Adrenal gland (tissue), 12 donors: ENCODE results near the gene NIBAN1. TPM values are rescaled to one million over a fixed set of nuclear protein-coding genes. Genes with fewer than 3 reads are reported as not detected.

ENCODE experiments used
- DNase-seq, 7 donors: peaks; one replicate each; pipeline ENCODE4 v3.0.0-alpha.2; 2019 to 2020
- H3K27ac ChIP-seq, 5 donors: fragments of 200-600 bp; sonication (generic) in 4 of 5; 1 replicate in 3 of 5; 2 replicates in 2 of 5; pipeline versions ENCODE4 v1.5.1 to v1.8.0; 2016 to 2020; ENCODE audit warnings: mild to moderate bottlenecking in 1 of 5
- H3K27me3 ChIP-seq: fragments of 200-600 bp; 2 replicates; pipeline ENCODE4 v1.8.0; 2021
- H3K36me3 ChIP-seq, 2 donors: fragments of 200-600 bp; replicated peaks in 1 of 2; 1 replicate in 1 of 2; 2 replicates in 1 of 2; pipeline versions ENCODE4 v1.5.1 to v1.8.0; 2018 to 2022
- H3K4me1 ChIP-seq, 2 donors: fragments of 200-600 bp; replicated peaks in 1 of 2; 1 replicate in 1 of 2; 2 replicates in 1 of 2; pipeline versions ENCODE4 v1.5.1 to v1.8.0; 2018 to 2021
- H3K4me3 ChIP-seq, 4 donors: fragments of 200-600 bp; sonication (generic) in 3 of 4; one replicate each; pipeline ENCODE4 v1.5.1; 2016 to 2018
- H3K9me3 ChIP-seq, 3 donors: fragments of 200-600 bp; sonication (generic) in 1 of 3; replicated peaks in 1 of 3; 1 replicate in 2 of 3; 2 replicates in 1 of 3; pipeline versions ENCODE4 v1.5.1 to v1.8.0; 2016 to 2021
- POLR2A ChIP-seq, 2 donors: fragments of 450-650 bp; IDR thresholded peaks; one replicate each; pipeline ENCODE4 v1.6.1; 2017; ENCODE audit warnings: antibody characterized with exemption in 2 of 2, mild to moderate bottlenecking in 2 of 2, moderate library complexity in 1 of 2
- WGBS, 4 donors: extraction: QIAGEN DNeasy Blood & Tissue Kit in 2 of 4; methylation state at CpG; one replicate each; pipeline versions ENCODE4 v1.1.5 to v1.1.7; 2013 to 2017; 5-methylcytosine and 5-hydroxymethylcytosine counted together
- intact Hi-C, 2 donors: fragments of 100-400 bp; cut with DNase I; formaldehyde crosslinking; loops; one replicate each; pipeline versions ENCODE4 v1.14.1 to v1.15.0; 2022 to 2023
- polyA plus RNA-seq, 3 donors: library from polyadenylated mRNA; stranded (reverse); fragments of 200-250 nt in 2 of 3; fragments of 350-450 nt in 1 of 3; fragmentation: Illumina TruSeq in 1 of 3; extraction: RNeasy Lipid Tissue Mini Kit (QIAGEN cat#74804) in 1 of 3; gene quantifications; one replicate each; pipeline ENCODE4 v1.2.3, GENCODE V29; 2013 to 2014
- total RNA-seq, 9 donors: library from RNA; depleted of rRNA in 4 of 9; stranded (reverse); fragments of >200 nt in 4 of 9; fragments of 120-200 nt in 1 of 9; fragmentation: NEBNext Ultra II Directional in 1 of 9; extraction: Animal tissue kit (Norgen Biotek cat#: 25700) in 1 of 9; gene quantifications; one replicate each; pipeline versions ENCODE4 v1.1.0 to v1.2.4, GENCODE V29; 2013 to 2023
- TF ChIP-seq, protein P1 (sequence below), 6 experiments: fragments of 450-650 bp in 4 of 6; fragments of 200-600 bp in 2 of 6; sonication (generic) in 1 of 6; IDR thresholded peaks; 1 replicate in 5 of 6; 2 replicates in 1 of 6; pipeline versions ENCODE4 v1.5.1 to v1.8.0; 2016 to 2021; ENCODE audit warnings: antibody characterized with exemption in 6 of 6, mild to moderate bottlenecking in 2 of 6, moderate library complexity in 1 of 6
- donor health status: healthy with polysubstance abuse.
- donor health status: Bipolar disorder and iron deficiency.
- donor health status: DM: yes; HTN: yes; CAD: no.
- donor health status: DM: no; HTN: no; CAD: no.
- donor health status: DM: no; HTN: no; CAD: no.
- donor health status: DM: yes; HTN: yes; CAD: no.

Gene NIBAN1
- total and polyA plus RNA-seq, 12 donors: 2.3 to 30.6 (median 11.2) TPM

DNA sequence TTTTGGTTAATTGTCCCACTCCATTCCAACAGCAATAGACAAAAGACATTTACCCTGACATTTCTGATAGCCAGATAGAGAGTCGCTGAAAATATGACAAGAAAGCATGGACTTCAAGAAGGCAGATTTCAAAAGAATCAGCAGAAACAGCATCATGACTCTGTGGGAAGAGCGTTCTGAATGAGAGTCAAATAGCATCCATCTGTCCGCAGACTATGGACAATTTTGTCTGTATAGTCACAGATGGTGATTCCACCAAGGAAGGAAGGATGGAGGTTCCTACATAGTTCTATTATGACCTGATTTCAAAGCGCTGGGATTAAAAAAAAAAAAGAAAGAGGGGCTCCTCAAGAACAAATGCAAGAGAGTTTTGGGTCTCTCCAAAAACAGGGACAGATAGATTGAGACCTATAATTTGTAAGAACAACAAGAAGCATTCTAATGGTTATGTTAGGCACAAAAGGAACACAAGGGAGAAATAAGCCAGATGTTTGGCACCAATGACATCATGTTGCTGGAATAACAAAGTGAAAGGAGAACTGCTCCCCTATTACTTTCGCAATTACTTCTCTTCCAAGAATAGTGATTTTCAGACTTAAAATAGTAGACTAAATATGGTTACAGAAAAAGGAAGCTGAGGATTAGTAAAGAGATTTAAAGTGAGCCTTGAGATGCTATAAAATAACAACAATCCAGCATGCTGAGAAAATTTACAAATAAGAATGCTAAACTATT lies 28.5 kb downstream of the NIBAN1 start:
- TF ChIP-seq, protein P1, sequence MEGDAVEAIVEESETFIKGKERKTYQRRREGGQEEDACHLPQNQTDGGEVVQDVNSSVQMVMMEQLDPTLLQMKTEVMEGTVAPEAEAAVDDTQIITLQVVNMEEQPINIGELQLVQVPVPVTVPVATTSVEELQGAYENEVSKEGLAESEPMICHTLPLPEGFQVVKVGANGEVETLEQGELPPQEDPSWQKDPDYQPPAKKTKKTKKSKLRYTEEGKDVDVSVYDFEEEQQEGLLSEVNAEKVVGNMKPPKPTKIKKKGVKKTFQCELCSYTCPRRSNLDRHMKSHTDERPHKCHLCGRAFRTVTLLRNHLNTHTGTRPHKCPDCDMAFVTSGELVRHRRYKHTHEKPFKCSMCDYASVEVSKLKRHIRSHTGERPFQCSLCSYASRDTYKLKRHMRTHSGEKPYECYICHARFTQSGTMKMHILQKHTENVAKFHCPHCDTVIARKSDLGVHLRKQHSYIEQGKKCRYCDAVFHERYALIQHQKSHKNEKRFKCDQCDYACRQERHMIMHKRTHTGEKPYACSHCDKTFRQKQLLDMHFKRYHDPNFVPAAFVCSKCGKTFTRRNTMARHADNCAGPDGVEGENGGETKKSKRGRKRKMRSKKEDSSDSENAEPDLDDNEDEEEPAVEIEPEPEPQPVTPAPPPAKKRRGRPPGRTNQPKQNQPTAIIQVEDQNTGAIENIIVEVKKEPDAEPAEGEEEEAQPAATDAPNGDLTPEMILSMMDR (IDR thresholded peaks at IDR 0.05): no peak
- TF ChIP-seq POLR2A (IDR thresholded peaks at IDR 0.05): no peak
- WGBS, 4 donors: 79 to 86% (median 85%) methylated on average over 5 of the region's 5 CpGs
- Histone ChIP-seq H3K27ac (no peak overlapping the region), H3K4me1 (no peaks in the 10 kb centered on the region), H3K4me3 (no peak overlapping the region), H3K9me3 (no peaks in the 10 kb centered on the region), H3K36me3 (no peaks in the 10 kb centered on the region), H3K27me3 (no peaks in the 10 kb centered on the region)
- no peak for DNase-seq
- intact Hi-C loops: no loop called here

DNA sequence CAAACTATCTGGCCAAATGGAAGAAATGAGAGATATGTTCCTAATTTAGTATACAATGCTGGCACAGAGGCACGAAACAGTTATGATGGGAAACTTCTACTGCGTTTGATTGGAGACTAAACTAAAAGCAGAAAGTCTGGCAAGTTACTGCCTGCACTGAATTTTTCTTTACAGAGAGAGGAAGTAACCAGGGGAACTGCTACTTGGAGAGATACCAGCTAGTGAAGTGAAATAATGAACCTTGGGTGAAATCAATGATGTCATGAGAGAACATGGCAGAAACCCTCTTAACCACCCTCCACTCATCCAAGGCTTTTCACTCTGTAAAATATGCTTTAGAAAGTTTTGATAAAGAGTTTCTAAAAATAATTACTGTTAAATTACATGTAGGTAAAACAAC lies 29.3 kb downstream of the NIBAN1 start:
- no peak overlapping the region for H3K4me3 ChIP-seq
- intact Hi-C loops: no loop called here
- no peak for DNase-seq
- TF ChIP-seq, protein P1 (IDR thresholded peaks at IDR 0.05): no peak
- TF ChIP-seq POLR2A (IDR thresholded peaks at IDR 0.05): no peak
- no peaks in the 10 kb centered on the region for H3K4me1 ChIP-seq
- H3K27ac ChIP-seq: no peak overlapping the region
- no peaks in the 10 kb centered on the region for H3K27me3 ChIP-seq
- H3K9me3 ChIP-seq: no peaks in the 10 kb centered on the region
- 65 to 82% (median 71%) methylated on average over 2 of the region's 2 CpGs for WGBS, 4 donors
- no peaks in the 10 kb centered on the region for H3K36me3 ChIP-seq

DNA sequence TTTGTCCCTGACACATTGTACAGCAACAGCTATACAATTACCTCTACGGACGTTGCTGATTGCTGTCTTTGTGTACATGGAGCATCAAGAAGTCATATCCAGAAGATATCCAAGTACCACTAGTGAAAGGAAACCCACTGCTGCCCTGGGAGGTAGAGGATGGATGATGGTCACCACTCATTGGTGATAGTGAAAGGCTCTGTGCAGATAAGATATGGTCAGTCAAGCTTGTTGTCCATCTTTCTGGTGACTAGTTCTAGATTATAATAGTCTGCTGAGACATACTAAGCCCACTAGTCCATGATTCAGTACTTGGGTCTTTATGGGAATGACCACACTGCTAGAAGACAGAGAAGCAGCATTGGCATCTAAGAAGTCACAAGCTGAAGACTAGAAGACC lies 30.3 kb downstream of the NIBAN1 start:
- Histone ChIP-seq H3K36me3 (no peaks in the 10 kb centered on the region), H3K27ac (no peak overlapping the region), H3K27me3 (no peaks in the 10 kb centered on the region), H3K4me3 (no peak overlapping the region), H3K4me1 (no peaks in the 10 kb centered on the region), H3K9me3 (no peaks in the 10 kb centered on the region)
- TF ChIP-seq POLR2A (IDR thresholded peaks at IDR 0.05): no peak
- 88 to 92% (median 91%) methylated on average over 2 of the region's 2 CpGs for WGBS, 4 donors
- no peak for DNase-seq
- intact Hi-C loops: no loop called here

DNA sequence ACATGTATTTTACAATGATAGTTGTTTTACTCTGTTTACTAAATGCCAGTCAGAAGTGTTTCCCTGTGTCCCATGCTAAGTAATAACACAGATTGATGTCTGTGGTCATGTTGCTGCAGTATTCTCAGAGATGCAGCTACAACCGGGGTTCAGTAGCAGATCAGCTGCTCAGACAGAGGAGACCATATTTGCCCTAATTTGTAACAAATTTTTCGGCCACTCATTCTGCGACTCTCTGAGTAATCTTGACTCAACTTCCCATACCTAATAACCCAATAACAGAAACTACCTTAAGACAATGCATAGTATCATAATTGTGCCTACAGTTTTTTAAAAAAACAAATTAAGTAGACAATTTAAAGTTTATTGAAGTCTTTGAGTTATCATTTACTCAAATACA lies 32.6 kb downstream of the NIBAN1 start:
- DNase-seq: no peak
- no peaks in the 10 kb centered on the region for H3K27me3 ChIP-seq
- no peaks in the 10 kb centered on the region for H3K9me3 ChIP-seq
- intact Hi-C loops: no loop called here
- WGBS, 4 donors: 88 to 98% (median 94%) methylated on average over 3 of the region's 3 CpGs
- H3K4me1 ChIP-seq: no peaks in the 10 kb centered on the region
- H3K27ac ChIP-seq: no peak overlapping the region
- H3K36me3 ChIP-seq: no peaks in the 10 kb centered on the region
- H3K4me3 ChIP-seq: no peak overlapping the region
- no peak for TF ChIP-seq POLR2A (IDR thresholded peaks at IDR 0.05)
- TF ChIP-seq, protein P1 (IDR thresholded peaks at IDR 0.05): no peak

DNA sequence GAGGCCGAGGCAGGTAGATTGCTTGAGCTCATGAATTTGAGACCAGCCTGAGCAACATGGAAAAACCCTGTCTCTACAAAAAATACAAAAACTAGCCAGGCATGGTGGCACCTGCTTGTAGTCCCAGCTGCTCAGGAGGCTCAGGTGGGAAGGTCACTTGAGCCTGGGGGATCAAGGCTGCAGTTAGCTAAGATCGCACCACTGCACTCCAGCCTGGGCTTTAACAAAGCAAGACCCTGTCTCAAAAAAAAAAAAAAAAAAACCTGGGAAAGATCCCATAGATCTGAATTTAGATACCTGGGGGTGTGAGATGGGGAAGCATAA lies 32.9 kb downstream of the NIBAN1 start:
- H3K27ac ChIP-seq: no peak overlapping the region
- DNase-seq: no peak
- no peaks in the 10 kb centered on the region for H3K36me3 ChIP-seq
- TF ChIP-seq, protein P1 (IDR thresholded peaks at IDR 0.05): no peak
- TF ChIP-seq POLR2A (IDR thresholded peaks at IDR 0.05): no peak
- intact Hi-C loops: no loop called here
- H3K4me3 ChIP-seq: no peak overlapping the region
- H3K27me3 ChIP-seq: no peaks in the 10 kb centered on the region
- 95 to 100% (median 95%) methylated on average over 2 of the region's 2 CpGs for WGBS, 4 donors
- no peaks in the 10 kb centered on the region for H3K4me1 ChIP-seq
- no peaks in the 10 kb centered on the region for H3K9me3 ChIP-seq
